Neural crest cell (in vitro differentiated cells): ENCODE measurements around the gene KXD1. TPM values are rescaled to one million over a fixed set of nuclear protein-coding genes. Genes with fewer than 3 reads are reported as not detected.

Experiments used
- DNase-seq: peaks from one replicate; pipeline ENCODE4 v3.0.0; 2021; ENCODE audit warnings: low read depth, mixed read lengths, low spot score
- H3K27ac Mint-ChIP-seq: one replicate; pipeline ENCODE4 v1.8.0; 2021; ENCODE audit warnings: mild to moderate bottlenecking, mixed read lengths; ENCODE audit not compliant: unreplicated experiment
- H3K27me3 Mint-ChIP-seq: 2 replicates; pipeline ENCODE4 v1.8.0; 2021; ENCODE audit warnings: low read depth, mild to moderate bottlenecking, mixed read lengths
- H3K36me3 Mint-ChIP-seq: 2 replicates; pipeline ENCODE4 v1.8.0; 2021; ENCODE audit warnings: low read depth, mild to moderate bottlenecking, mixed read lengths
- H3K4me1 Mint-ChIP-seq: 2 replicates; pipeline ENCODE4 v1.8.0; 2021; ENCODE audit warnings: mixed read lengths
- H3K4me3 Mint-ChIP-seq: one replicate; pipeline ENCODE4 v1.8.0; 2021; ENCODE audit warnings: mild to moderate bottlenecking, mixed read lengths
- H3K9me3 Mint-ChIP-seq: 2 replicates; pipeline ENCODE4 v1.8.0; 2021; ENCODE audit warnings: mixed read lengths
- long read RNA-seq: library from polyadenylated mRNA; unstranded; transcript quantifications from one replicate; pipeline ENCODE4 v2.0.0, GENCODE V29; 2020
- total RNA-seq: library from RNA; stranded (reverse); gene quantifications from 2 replicates; pipeline ENCODE4 v1.2.1, GENCODE V29; 2021
- TF ChIP-seq, protein P1 (sequence below): fragments of 200-600 bp; sonication (generic); conservative IDR thresholded peaks from 2 replicates; pipeline ENCODE4 v1.5.0; 2021; ENCODE audit warnings: antibody characterized with exemption, mild to moderate bottlenecking

Gene KXD1, protein sequence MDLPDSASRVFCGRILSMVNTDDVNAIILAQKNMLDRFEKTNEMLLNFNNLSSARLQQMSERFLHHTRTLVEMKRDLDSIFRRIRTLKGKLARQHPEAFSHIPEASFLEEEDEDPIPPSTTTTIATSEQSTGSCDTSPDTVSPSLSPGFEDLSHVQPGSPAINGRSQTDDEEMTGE
- 88.5 and 91.7 TPM in 2 replicates for total RNA-seq
- long read RNA-seq, transcript KXD1-201 (5 exons, 1,426 nt): major isoform, 16 of 17 reads
- long read RNA-seq, partial matches to known transcripts: 0 of 17 reads
- long read RNA-seq, other reads (novel, unspliced or antisense): 0 of 17 reads

DNA sequence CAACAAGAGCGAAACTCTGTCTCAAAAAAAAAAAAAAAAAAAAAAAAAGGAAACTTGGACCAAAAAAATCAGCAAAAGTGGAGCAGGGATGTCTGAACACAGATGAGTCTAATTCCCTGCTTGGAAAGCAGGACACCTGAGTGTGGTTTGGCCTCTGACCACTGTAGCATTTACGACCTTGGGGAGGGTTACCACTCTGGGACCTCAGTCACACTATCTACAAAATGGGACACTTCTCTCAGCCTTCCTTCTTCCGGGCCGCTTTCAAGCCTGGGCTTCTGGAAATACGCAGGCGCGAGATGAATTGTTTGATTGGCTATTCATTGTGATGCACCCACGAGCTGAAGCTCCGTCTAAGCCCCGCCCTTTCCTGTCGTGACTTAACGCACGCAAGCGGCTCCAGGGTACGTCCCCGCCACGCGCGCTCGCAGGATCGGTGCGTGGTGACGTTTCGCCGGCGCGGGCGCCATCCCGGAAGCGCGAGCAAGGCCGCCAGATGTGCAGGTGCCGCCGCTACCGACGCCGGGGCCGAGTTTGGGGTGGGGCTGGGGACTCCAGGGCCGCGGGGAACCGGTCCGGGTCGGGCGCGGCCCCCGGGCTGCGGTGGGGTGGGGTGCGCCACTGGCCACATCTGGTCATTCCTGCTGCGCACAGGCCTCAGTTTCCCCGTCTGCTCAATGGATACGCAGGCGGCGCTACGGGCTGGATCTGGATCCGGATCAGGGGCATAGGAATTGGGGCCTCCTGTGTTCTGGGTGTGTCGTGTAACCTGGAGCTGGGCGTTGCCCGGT, at the start of gene KXD1:
KXD1 (plus strand) TSS at position 460 of the 791 bp plus-strand sequence. CDS start 4,187 bp downstream, outside the sequence.
- TF ChIP-seq, protein P1, sequence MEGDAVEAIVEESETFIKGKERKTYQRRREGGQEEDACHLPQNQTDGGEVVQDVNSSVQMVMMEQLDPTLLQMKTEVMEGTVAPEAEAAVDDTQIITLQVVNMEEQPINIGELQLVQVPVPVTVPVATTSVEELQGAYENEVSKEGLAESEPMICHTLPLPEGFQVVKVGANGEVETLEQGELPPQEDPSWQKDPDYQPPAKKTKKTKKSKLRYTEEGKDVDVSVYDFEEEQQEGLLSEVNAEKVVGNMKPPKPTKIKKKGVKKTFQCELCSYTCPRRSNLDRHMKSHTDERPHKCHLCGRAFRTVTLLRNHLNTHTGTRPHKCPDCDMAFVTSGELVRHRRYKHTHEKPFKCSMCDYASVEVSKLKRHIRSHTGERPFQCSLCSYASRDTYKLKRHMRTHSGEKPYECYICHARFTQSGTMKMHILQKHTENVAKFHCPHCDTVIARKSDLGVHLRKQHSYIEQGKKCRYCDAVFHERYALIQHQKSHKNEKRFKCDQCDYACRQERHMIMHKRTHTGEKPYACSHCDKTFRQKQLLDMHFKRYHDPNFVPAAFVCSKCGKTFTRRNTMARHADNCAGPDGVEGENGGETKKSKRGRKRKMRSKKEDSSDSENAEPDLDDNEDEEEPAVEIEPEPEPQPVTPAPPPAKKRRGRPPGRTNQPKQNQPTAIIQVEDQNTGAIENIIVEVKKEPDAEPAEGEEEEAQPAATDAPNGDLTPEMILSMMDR: no peak
- Mint-ChIP-seq H3K9me3 (no peaks in the 10 kb centered on the region), H3K4me3 (peak within 1 kb of the TSS; percentile 93), H3K4me1 (peaks cover 13% of the 10 kb centered on the region), H3K36me3 (no peaks in the 10 kb centered on the region), H3K27me3 (no peaks in the 10 kb centered on the region), H3K27ac (peak within 1 kb of the TSS; percentile 81)
- DNase-seq: peak; percentile 82

DNA sequence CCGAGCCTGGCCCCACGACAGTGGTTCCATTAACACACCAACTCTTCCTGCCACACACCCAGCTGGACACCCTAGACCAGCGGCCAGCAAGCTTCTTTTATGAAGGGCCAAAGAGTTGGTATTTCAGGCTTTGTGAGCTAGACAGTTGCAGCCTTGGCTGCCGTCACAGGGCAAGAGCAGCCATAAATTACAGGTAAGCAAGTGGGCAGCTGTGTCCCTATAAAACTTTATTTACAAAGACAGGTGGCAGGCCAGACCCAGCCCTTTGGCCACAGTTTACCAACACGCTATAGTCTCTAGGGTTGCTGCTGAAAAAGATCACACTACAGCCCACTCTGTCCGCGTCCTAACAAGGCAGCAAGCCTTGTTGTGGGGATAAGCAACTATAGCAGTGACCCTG, 49.1 kb upstream of the KXD1 start:
- Mint-ChIP-seq H3K9me3 (no peaks in the 10 kb centered on the region), H3K27ac (no peak overlapping the region), H3K27me3 (no peaks in the 10 kb centered on the region), H3K4me3 (no peak overlapping the region), H3K4me1 (peaks cover 25% of the 10 kb centered on the region), H3K36me3 (no peaks in the 10 kb centered on the region)
- no peak for DNase-seq
- TF ChIP-seq, protein P1: no peak

DNA sequence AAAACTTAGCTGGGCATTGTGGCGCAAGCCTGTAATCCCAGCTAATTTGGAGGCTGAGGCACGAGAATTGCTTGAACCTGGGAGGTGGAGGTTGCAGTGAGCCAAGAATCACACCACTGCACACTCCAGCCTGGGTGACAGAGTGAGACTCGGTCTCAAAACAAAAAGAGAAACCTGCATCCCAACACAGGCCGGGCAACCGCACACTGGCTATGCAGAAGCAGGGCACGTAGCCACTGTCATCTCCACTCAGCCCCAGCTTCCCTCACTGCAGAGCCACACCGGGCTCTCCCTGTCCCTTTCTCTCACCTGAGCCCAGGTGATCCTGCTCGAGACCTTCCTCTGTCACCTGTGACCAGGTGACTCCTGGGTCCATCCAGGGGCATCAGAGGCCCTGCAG, 47.5 kb upstream of the KXD1 start:
- H3K9me3 Mint-ChIP-seq: no peaks in the 10 kb centered on the region
- DNase-seq: no peak
- no peaks in the 10 kb centered on the region for H3K36me3 Mint-ChIP-seq
- H3K27ac Mint-ChIP-seq: no peak overlapping the region
- H3K27me3 Mint-ChIP-seq: no peaks in the 10 kb centered on the region
- H3K4me1 Mint-ChIP-seq: peaks cover 33% of the 10 kb centered on the region
- H3K4me3 Mint-ChIP-seq: no peak overlapping the region
- TF ChIP-seq, protein P1: no peak

DNA sequence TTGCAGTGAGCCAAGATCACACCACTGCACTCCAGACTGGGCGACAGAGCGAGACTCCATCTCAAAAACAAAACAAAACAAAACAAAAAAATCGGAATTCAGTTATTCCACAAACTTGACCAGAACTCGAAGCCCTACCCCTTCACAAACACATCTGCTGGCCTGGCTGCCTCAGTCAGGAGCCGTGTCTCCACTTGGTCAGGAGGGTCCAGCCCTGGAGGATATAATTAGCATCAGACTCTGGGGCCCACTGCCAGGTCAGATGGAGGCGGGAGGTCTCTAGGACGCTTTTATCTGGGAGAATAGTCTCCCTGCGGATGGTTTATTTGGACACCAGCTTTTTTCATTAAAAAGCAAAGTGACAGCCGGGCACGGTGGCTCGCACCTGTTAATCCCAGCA, 43.8 kb upstream of the KXD1 start:
- H3K27me3 Mint-ChIP-seq: no peaks in the 10 kb centered on the region
- TF ChIP-seq, protein P1: no peak
- DNase-seq: no peak
- no peaks in the 10 kb centered on the region for H3K9me3 Mint-ChIP-seq
- peaks cover 18% of the 10 kb centered on the region for H3K4me1 Mint-ChIP-seq
- H3K27ac Mint-ChIP-seq: no peak overlapping the region
- H3K36me3 Mint-ChIP-seq: no peaks in the 10 kb centered on the region
- H3K4me3 Mint-ChIP-seq: no peak overlapping the region

DNA sequence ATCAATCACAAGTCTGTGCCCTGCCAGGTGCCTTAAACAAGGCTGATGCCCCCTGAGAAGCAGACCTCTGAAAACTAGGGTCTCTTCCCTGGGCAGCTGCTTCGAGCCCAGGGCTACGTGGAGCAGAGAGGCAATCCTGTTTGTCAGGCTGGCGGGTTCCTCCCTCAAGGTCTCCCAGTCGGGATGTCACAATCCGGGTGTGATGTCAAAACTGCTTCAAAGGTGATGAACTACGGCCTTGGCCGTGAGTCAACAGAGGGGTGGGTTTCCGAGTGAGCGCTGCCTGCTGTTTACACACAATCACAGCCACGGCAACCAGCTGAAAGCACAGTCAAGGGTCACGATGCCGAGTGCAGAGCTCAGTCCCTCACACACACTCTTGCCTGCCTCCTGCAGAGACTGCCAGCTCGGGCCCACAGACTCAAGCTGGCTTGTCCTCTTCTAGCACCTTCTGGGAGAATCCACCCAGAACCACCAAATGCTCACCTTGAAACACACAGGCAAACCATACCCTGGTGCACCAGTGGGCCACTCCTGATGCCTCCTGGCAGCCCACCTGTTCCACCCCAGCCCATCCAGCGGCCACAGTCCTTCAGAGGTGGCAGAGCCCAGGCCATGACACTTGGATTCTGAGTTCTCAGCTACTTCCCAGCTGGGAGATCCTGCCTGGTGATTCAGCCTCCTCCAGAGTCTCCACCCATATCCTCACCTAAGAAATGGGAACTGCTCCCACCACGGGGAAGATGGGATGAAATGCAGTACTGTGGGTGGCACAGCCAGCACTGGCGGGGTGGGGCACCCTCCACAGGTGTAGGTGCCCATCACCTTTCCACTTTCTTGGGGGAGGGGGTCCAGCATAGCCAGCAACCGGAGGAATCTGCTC, 42.6 kb upstream of the KXD1 start:
- Mint-ChIP-seq H3K27ac (peak overlapping the region; percentile 82), H3K4me3 (no peak overlapping the region), H3K9me3 (no peaks in the 10 kb centered on the region), H3K36me3 (no peaks in the 10 kb centered on the region), H3K27me3 (no peaks in the 10 kb centered on the region), H3K4me1 (peaks cover 18% of the 10 kb centered on the region)
- DNase-seq: no peak
- TF ChIP-seq, protein P1: no peak
